Left kidney (tissue), 2 donors: ENCODE data around the gene CCDC9B. TPM values are rescaled to one million over a fixed set of nuclear protein-coding genes. Genes with fewer than 3 reads are reported as not detected.

Experiments
- DNase-seq: peaks from one replicate; pipeline ENCODE4 v3.0.0-alpha.2; 2013
- polyA plus RNA-seq: library from polyadenylated mRNA; unstranded; fragments of 120-200 nt; gene quantifications from one replicate; pipeline ENCODE4 v1.2.1, GENCODE V29; 2013; ENCODE audit not compliant: insufficient read length

The CCDC9B gene
- polyA plus RNA-seq, 1 donor = 6.3 TPM

GRCh38 chr15:40331026-40331425 lies 9.7 kb downstream of the CCDC9B start:
- DNase-seq = no peak

GRCh38 chr15:40330368-40330836 lies 10.3 kb downstream of the CCDC9B start:
- DNase-seq = no peak

- DNase-seq = no peak
Observed at GRCh38 chr15:40329804-40330203, 10.9 kb downstream of the CCDC9B start.

GRCh38 chr15:40328751-40329150 lies 12.0 kb downstream of the CCDC9B start:
- no peak for DNase-seq

- no peak for DNase-seq
Observed at GRCh38 chr15:40328176-40328575, 12.6 kb downstream of the CCDC9B start.

- DNase-seq = no peak
Observed at GRCh38 chr15:40327457-40327856, 13.3 kb downstream of the CCDC9B start.

- no peak for DNase-seq
Observed at GRCh38 chr15:40325700-40326099, 15.0 kb downstream of the CCDC9B start.

GRCh38 chr15:40325188-40325587 lies 15.6 kb downstream of the CCDC9B start:
- DNase-seq = no peak

- DNase-seq = no peak
Observed at GRCh38 chr15:40323953-40324937, 16.5 kb downstream of the CCDC9B start.

- peak; percentile 95 for DNase-seq
Observed at GRCh38 chr15:40323239-40323952, 17.3 kb downstream of the CCDC9B start, which contains the start of gene INAFM2. Gene INAFM2 (plus strand): TSS chr15:40323692. CDS start chr15:40324056, 364 bp downstream.

- no peak for DNase-seq
Observed at GRCh38 chr15:40322531-40323238, 18.1 kb downstream of the CCDC9B start.

- DNase-seq = no peak
Observed at GRCh38 chr15:40320931-40321371, 19.8 kb downstream of the CCDC9B start.

GRCh38 chr15:40320409-40320808 lies 20.3 kb downstream of the CCDC9B start:
- DNase-seq = no peak

GRCh38 chr15:40317580-40317979 lies 23.2 kb downstream of the CCDC9B start:
- DNase-seq = no peak

- no peak for DNase-seq
Observed at GRCh38 chr15:40316931-40317330, 23.8 kb downstream of the CCDC9B start.

GRCh38 chr15:40314723-40315276 lies 25.9 kb downstream of the CCDC9B start:
- DNase-seq = no peak

GRCh38 chr15:40313531-40314398 lies 27.0 kb downstream of the CCDC9B start:
- no peak for DNase-seq

- no peak for DNase-seq
Observed at GRCh38 chr15:40312370-40313158, 28.2 kb downstream of the CCDC9B start.

GRCh38 chr15:40310993-40311392 lies 29.7 kb downstream of the CCDC9B start:
- DNase-seq = no peak
